ENCODE data around the gene SH3RF3. TPM values are rescaled to one million over a fixed set of nuclear protein-coding genes. Genes with fewer than 3 reads are reported as not detected.
A peak's percentile ranks its signal among the peaks of the same experiment; 100 is the strongest.

SH3RF3 gene
- total RNA-seq, 4 donors from 2014 or later, result 2.8 to 5.7 (median 3.0) TPM

DNA sequence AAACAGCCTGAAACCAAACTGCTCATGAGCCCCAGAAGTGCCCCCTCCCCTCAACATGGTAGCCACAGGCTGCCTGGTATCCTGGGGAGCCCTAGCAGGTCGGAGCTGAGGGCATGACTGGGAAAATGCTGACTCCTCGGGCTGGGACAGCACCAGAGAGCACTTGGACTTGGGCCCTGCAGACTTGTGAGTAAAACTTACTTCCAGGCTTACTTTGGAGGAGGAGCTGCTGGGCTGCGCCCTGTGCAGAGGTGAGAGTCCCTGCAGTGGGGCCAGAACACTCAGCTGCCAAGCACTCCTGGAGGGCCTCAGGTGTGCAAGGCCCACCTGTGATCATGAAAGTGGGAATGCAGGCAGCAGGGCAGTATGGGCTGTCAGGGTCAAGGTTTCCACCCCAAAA is 365.3 kb downstream of the SH3RF3 start:
- H3K4me3 ChIP-seq, result no peak overlapping the region
- peaks cover 33 to 35% of the 10 kb centered on the region in 2 donors for H3K4me1 ChIP-seq
- H3K27me3 ChIP-seq, result no peaks in the 10 kb centered on the region
- H3K36me3 ChIP-seq, result no peaks in the 10 kb centered on the region
- DNase-seq, result peak in 1 of 2 donors; percentile 36
- H3K9me3 ChIP-seq, result no peaks in the 10 kb centered on the region
- ATAC-seq, result no peak
- in situ Hi-C loops (cut with MboI; ENCODE audit: low sequenced_read_pairs in 4 of 4), result no loop called here
- H3K27ac ChIP-seq, result peak overlapping the region; percentile 69 to 81 (median 74)
- no peak for TF ChIP-seq POLR2A (IDR thresholded peaks at IDR 0.05)
- TF ChIP-seq, protein P1, sequence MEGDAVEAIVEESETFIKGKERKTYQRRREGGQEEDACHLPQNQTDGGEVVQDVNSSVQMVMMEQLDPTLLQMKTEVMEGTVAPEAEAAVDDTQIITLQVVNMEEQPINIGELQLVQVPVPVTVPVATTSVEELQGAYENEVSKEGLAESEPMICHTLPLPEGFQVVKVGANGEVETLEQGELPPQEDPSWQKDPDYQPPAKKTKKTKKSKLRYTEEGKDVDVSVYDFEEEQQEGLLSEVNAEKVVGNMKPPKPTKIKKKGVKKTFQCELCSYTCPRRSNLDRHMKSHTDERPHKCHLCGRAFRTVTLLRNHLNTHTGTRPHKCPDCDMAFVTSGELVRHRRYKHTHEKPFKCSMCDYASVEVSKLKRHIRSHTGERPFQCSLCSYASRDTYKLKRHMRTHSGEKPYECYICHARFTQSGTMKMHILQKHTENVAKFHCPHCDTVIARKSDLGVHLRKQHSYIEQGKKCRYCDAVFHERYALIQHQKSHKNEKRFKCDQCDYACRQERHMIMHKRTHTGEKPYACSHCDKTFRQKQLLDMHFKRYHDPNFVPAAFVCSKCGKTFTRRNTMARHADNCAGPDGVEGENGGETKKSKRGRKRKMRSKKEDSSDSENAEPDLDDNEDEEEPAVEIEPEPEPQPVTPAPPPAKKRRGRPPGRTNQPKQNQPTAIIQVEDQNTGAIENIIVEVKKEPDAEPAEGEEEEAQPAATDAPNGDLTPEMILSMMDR (IDR thresholded peaks at IDR 0.05 in 4 of 5, conservative IDR thresholded peaks at IDR 0.05 in 1 of 5), result no peak
- intact Hi-C loops (cut with DNase I; ENCODE audit: low total_unique reads), result loop anchor here (2.0 to 5.0 kb wide), 2 partner anchors 72 to 107 kb away; no protein-coding TSS in a partner anchor

DNA sequence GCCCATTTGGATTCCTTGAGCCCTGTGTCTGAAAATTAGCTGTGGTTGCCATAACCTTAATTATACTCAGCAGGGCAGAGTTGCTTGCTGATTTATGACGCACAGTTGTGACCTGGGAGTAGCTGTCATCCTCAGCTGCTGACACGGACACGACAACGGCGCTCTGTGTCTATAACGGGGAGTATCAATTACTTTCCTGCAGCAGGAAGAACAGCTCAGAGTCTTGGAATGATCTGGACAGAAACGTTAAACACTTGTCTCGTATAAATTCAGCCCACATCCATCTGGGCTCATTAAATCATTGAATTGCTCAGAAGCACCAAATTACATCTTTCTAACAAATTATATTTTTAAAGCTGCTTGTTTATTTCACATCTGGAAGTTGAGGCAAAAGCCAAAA is 368.5 kb downstream of the SH3RF3 start:
- Histone ChIP-seq H3K36me3 (peaks cover 0 to 3% of the 10 kb centered on the region in 2 donors), H3K4me1 (peaks cover 33 to 35% of the 10 kb centered on the region in 2 donors), H3K27me3 (no peaks in the 10 kb centered on the region), H3K4me3 (no peak overlapping the region), H3K27ac (peak overlapping the region; percentile 46 to 83 (median 70)), H3K9me3 (no peaks in the 10 kb centered on the region)
- peak; percentile 72 to 80 for DNase-seq
- intact Hi-C loops (cut with DNase I; ENCODE audit: low total_unique reads), result loop anchor here (5.0 kb wide), 1 partner anchor 45 kb away; no protein-coding TSS in a partner anchor
- ATAC-seq, result peak; percentile 68 to 91
- TF ChIP-seq POLR2A (IDR thresholded peaks at IDR 0.05), result no peak
- TF ChIP-seq, protein P1 (IDR thresholded peaks at IDR 0.05 in 4 of 5, conservative IDR thresholded peaks at IDR 0.05 in 1 of 5), result no peak
- in situ Hi-C loops (cut with MboI; ENCODE audit: low sequenced_read_pairs in 4 of 4), result no loop called here

DNA sequence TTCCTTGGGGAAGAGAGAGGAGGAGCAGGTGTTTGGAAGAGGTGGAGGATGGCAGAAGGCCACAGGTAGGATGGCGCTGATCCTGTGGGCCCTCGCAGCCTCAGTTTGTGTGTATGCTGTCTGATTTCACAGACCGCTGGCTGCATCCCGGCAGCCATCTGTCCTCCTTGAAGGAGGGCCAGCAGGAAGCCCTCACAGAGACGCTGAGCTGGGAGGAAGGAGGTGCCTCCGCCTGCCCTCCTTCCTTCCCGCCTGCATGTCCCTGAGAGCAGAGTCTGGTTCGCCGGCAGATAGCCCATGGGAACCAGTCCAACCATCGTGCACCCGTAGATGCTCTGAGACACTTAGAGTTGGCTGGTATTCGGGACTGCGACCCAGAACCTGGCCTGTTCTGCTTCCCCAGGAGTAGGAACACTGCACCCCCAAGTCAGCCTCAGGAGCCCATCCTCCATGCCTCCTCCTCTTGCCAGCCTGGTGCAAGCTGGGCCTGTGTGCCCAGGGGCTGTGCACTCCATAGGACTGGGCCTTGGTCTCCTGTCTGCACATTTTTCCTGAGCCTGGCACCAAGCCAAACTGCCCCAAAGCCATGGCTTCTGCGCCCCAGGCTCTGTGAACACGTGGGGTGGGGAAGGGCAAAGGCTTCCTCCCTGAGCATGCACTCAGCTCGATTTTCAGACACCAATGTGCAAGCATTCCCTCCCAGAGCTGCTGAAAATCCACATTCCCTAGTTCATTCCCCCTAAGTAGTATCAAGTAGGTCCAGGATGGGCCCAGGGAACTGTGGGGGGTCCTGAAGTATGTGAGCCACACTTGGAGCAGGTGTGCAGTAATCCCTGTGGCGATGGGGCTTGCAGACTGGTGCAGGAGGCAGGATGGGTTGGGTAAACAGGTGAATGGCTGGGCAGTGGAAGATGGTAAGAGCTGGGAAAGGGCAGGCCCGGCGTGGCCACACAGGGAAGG is 369.2 kb downstream of the SH3RF3 start:
- H3K4me1 ChIP-seq, result peaks cover 33 to 35% of the 10 kb centered on the region in 2 donors
- ATAC-seq, result peak; percentile 5 to 13
- TF ChIP-seq, protein P1 (IDR thresholded peaks at IDR 0.05 in 4 of 5, conservative IDR thresholded peaks at IDR 0.05 in 1 of 5), result no peak
- TF ChIP-seq POLR2A (IDR thresholded peaks at IDR 0.05), result no peak
- DNase-seq, result no peak
- peak overlapping the region; percentile 46 to 83 (median 70) for H3K27ac ChIP-seq
- H3K36me3 ChIP-seq, result peaks cover 0 to 3% of the 10 kb centered on the region in 2 donors
- H3K27me3 ChIP-seq, result no peaks in the 10 kb centered on the region
- H3K9me3 ChIP-seq, result no peaks in the 10 kb centered on the region
- in situ Hi-C loops (cut with MboI; ENCODE audit: low sequenced_read_pairs in 4 of 4) (no loop called here), intact Hi-C loops (cut with DNase I; ENCODE audit: low total_unique reads) (loop anchor here (5.0 kb wide), 1 partner anchor 46 kb away; no protein-coding TSS in a partner anchor)
- no peak overlapping the region for H3K4me3 ChIP-seq

DNA sequence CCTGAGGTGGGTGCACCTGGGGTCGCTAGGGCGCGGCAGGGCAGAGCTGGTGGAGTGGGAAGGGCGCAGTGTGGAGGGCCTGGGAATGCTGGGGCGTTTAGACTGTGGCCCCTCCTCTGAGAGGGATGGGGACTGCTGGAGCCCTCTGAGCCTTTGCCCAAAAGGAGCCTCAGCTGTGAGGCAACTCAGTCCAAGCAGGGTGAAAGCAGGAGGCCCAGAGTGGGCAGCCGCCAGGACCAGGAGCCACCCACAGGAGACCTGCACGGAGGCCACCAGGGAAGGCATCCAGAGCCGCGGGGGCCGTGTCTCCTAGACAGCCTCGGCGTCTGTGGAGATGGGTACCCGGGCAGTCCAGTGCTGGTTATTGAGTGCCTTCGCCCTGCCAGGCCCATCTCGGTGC is 369.9 kb downstream of the SH3RF3 start:
- intact Hi-C loops (cut with DNase I; ENCODE audit: low total_unique reads) (loop anchor here (5.0 kb wide), 1 partner anchor 47 kb away; no protein-coding TSS in a partner anchor), in situ Hi-C loops (cut with MboI; ENCODE audit: low sequenced_read_pairs in 4 of 4) (no loop called here)
- Histone ChIP-seq H3K9me3 (no peaks in the 10 kb centered on the region), H3K4me3 (no peak overlapping the region), H3K4me1 (peaks cover 28 to 33% of the 10 kb centered on the region in 2 donors), H3K27ac (no peak overlapping the region), H3K36me3 (peaks cover 0 to 3% of the 10 kb centered on the region in 2 donors), H3K27me3 (no peaks in the 10 kb centered on the region)
- DNase-seq, result no peak
- TF ChIP-seq POLR2A (IDR thresholded peaks at IDR 0.05), result no peak
- TF ChIP-seq, protein P1 (IDR thresholded peaks at IDR 0.05 in 4 of 5, conservative IDR thresholded peaks at IDR 0.05 in 1 of 5), result no peak
- no peak for ATAC-seq
